Activated naive CD8-positive, alpha-beta T cell treated with anti-CD3 and anti-CD28 coated beads for 36 hours (primary cell): ENCODE results near the gene ADGRB2. TPM values are rescaled to one million over a fixed set of nuclear protein-coding genes. Genes with fewer than 3 reads are reported as not detected.

Experiments used
- DNase-seq: peaks from one replicate; pipeline ENCODE4 v3.0.0; 2021
- H3K27ac Mint-ChIP-seq: one replicate; pipeline ENCODE4 v1.8.0; 2022; ENCODE audit warnings: mild to moderate bottlenecking, moderate library complexity, mixed read lengths
- H3K27me3 Mint-ChIP-seq: one replicate; pipeline ENCODE4 v1.8.0; 2022; ENCODE audit warnings: mild to moderate bottlenecking, mixed read lengths
- H3K36me3 Mint-ChIP-seq: one replicate; pipeline ENCODE4 v1.8.0; 2021; ENCODE audit warnings: mild to moderate bottlenecking, mixed read lengths
- H3K4me1 Mint-ChIP-seq: one replicate; pipeline ENCODE4 v1.8.0; 2021; ENCODE audit warnings: mixed read lengths
- H3K4me3 Mint-ChIP-seq: one replicate; pipeline ENCODE4 v1.8.0; 2022; ENCODE audit warnings: mild to moderate bottlenecking, moderate library complexity, mixed read lengths
- H3K9me3 Mint-ChIP-seq: one replicate; pipeline ENCODE4 v1.8.0; 2022; ENCODE audit warnings: mixed read lengths
- total RNA-seq, 2 experiments: library from RNA; stranded (reverse); gene quantifications; one replicate each; pipeline ENCODE4 v1.2.3, GENCODE V29; 2021

ADGRB2 gene
- total RNA-seq, 2 experiments from 2014 or later: 0.08 to 0.18 TPM

DNA sequence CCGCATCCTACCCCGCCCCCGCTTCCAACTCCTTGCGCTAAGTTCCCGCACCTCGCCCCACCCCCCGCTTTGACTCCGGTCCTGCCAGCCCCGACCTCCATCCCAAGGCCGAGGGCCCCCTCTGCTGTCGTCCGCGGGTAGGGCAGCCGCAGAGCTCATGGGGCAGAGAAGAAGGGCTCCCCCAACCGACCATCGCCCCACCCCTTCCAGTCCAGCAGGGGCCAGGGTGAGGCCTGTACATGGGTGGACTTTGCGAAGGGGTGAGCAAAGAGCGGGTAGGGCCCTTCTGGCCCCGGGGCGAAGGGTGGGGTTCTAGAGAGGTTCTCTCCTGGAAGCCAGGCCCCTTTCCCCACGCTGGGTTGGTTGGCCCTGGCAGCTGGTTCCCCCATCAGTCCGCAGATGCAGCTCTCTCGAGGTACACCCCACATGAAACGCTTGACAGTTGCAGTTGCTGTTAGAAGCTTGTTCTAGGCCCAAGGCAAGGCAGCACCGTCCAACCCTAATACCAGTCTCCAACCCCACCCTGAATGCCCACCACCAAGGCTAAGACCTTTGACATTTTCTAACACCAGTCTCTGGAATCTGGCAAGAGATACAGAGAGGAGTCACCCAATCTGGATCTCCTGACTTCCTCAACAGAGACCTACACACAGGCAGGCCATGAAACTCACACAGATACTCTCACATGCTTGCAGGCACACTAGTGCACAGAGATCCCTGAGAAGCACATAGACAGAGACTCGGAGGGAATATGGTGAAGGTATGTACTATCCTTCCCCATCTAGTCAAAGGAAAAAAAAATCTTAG is 25.3 kb upstream of the ADGRB2 start:
- H3K27ac Mint-ChIP-seq: no peak overlapping the region
- H3K4me1 Mint-ChIP-seq: peaks cover 8% of the 10 kb centered on the region
- peak; percentile 96 for DNase-seq
- H3K36me3 Mint-ChIP-seq: no peaks in the 10 kb centered on the region
- H3K27me3 Mint-ChIP-seq: no peaks in the 10 kb centered on the region
- H3K4me3 Mint-ChIP-seq: peak overlapping the region; percentile 83
- no peaks in the 10 kb centered on the region for H3K9me3 Mint-ChIP-seq

DNA sequence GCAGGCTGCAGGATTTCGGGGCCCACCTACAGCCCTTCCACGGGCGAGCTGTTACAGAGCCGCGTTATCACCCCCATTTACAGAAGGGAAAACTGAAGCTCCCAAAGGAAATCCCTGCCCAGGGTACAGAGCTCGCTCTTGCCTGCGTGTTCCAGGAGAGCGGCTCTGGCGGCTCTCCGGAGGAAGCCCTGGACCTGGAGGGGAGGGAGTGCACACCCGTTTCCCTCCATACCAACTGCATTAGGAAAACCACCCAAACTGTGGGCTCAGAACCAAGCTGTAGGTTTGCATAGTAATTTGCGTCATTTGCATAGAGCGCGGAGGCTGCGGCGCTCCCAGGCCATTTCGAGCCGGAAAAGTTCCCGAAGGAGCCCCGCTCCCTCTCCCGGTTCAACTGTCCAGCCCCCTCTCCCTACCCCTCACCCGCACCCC is 24.7 kb upstream of the ADGRB2 start:
- no peaks in the 10 kb centered on the region for H3K27me3 Mint-ChIP-seq
- H3K4me3 Mint-ChIP-seq: peak overlapping the region; percentile 83
- H3K36me3 Mint-ChIP-seq: no peaks in the 10 kb centered on the region
- H3K4me1 Mint-ChIP-seq: peaks cover 8% of the 10 kb centered on the region
- H3K9me3 Mint-ChIP-seq: no peaks in the 10 kb centered on the region
- no peak overlapping the region for H3K27ac Mint-ChIP-seq
- no peak for DNase-seq

DNA sequence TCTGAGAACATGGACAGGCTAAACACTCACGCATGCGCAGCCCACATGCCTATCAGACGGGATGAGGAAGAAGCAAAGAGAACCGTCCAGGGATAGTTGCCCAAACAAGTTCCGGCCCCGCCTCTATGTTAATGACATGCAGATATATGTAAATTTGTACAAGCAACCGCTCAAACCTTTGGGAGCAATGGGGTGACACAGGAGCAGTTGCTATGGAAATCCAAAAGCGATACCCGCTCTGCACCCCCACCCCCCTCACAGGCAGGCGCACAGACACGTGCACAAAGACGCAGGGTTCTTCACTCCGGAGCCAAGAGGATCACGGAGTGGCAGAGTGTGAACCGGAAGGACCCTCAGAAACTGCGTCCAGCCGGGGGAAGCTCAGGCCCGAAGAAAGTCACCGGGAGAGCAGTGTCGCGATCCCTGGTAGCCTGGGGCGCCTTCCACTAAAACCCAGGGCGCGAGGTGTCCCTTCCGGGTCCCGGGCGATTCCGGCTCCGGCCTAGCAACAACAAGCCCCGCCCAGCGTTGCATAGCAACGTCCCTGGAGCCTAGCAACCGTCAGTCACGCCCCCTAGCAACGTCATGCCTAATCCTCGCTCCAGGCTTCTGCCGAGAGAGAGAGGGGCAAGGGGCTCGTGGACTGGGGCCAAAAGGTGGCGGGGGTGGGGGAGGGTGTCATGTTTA is 24.1 kb upstream of the ADGRB2 start:
- no peaks in the 10 kb centered on the region for H3K27me3 Mint-ChIP-seq
- peaks cover 8% of the 10 kb centered on the region for H3K4me1 Mint-ChIP-seq
- no peaks in the 10 kb centered on the region for H3K36me3 Mint-ChIP-seq
- H3K27ac Mint-ChIP-seq: peak overlapping the region; percentile 75
- peak overlapping the region; percentile 83 for H3K4me3 Mint-ChIP-seq
- peak; percentile 92 for DNase-seq
- no peaks in the 10 kb centered on the region for H3K9me3 Mint-ChIP-seq

DNA sequence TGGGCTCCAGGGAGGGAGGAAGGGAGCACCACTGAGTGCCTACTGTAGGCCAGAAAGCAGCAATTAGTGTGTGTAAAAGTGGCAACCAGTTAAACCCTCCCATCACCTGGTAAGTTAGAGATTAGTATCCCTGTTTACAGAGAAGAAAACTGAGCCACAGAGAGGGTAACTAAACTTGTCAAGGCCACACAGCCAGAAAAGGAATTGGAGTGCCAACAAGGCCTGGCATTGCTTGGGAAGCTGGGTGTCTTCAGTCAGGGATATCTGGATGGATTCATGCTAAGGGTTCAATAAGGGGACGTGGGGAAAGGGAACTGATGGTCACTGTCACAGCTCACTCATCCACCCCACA is 23.6 kb upstream of the ADGRB2 start:
- Mint-ChIP-seq H3K9me3 (no peaks in the 10 kb centered on the region), H3K36me3 (no peaks in the 10 kb centered on the region), H3K4me1 (peaks cover 8% of the 10 kb centered on the region), H3K27me3 (no peaks in the 10 kb centered on the region), H3K4me3 (peak overlapping the region; percentile 83), H3K27ac (peak overlapping the region; percentile 75)
- no peak for DNase-seq

DNA sequence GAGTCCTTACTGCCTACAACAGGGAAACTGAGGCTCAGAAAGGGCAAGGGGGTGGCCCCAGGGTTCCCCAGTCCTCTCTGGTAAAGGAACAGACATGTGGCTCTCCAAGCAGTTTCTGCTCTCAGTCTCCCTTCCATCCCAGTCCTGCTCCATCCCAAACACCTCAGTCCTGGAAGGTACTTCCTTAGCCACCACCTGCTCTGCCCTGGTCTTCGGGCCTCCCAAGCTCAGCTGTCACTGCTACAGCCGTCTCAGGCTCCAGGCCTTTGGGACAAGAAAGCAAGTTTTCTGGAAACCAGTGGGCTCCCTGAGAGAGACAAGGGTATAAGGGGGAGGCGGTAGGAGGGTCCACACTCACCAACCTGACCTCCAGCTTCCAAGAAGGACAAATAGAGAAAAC is 23.1 kb upstream of the ADGRB2 start:
- no peak overlapping the region for H3K4me3 Mint-ChIP-seq
- no peak for DNase-seq
- peaks cover 8% of the 10 kb centered on the region for H3K4me1 Mint-ChIP-seq
- no peaks in the 10 kb centered on the region for H3K36me3 Mint-ChIP-seq
- no peaks in the 10 kb centered on the region for H3K27me3 Mint-ChIP-seq
- no peak overlapping the region for H3K27ac Mint-ChIP-seq
- no peaks in the 10 kb centered on the region for H3K9me3 Mint-ChIP-seq

DNA sequence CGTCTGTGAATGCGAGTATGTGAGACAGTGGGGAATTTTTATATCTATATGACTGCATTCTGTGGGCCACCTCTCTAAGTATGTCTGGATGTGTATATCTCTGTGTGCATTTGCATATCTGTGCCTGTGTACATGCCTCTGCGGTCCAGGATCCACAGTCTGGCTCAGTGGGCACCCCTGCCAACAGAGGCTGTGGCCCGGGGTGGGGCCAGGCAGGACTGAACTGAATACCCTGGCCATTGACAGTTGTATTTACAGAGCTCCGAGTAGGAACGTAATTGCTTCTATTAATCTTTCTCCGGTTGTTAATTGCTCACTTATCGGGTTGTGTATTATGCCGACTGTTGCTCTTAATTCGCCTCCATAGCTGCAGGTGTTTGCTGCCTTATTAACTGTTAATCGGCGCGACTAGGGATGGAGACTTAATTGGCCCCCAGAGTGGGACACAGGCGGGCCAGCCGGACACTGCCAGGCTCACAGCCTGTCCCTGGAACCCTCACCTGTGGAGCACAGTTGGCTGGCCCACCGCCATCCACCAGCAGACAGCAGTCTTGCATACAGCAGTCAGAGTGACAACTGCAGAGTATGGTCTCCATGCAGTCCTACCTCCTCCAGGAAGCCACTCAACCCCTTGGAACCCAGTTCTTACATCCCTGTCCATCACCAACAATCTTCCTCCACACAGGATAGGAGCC is 22.4 kb upstream of the ADGRB2 start:
- Mint-ChIP-seq H3K27me3 (no peaks in the 10 kb centered on the region), H3K4me3 (no peak overlapping the region), H3K4me1 (peaks cover 8% of the 10 kb centered on the region), H3K9me3 (no peaks in the 10 kb centered on the region), H3K36me3 (no peaks in the 10 kb centered on the region), H3K27ac (no peak overlapping the region)
- DNase-seq: no peak

DNA sequence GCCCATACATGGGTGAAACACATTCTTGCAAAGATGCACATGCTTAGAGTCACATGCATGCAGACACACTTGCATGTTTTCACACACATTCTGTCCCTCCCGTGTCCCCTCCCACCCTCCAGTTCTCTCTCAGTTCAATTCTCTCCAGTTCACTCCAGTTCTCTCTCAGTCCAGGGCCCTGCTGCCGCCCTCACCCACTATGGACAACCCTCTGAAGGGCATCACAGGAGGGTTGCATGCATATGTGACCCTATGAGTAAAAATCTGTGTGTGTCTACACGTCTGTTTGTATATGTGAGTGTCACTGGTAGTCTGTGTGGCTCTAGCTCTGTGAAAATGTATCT is 21.8 kb upstream of the ADGRB2 start:
- no peak overlapping the region for H3K4me3 Mint-ChIP-seq
- H3K27ac Mint-ChIP-seq: no peak overlapping the region
- H3K4me1 Mint-ChIP-seq: peaks cover 8% of the 10 kb centered on the region
- no peak for DNase-seq
- H3K27me3 Mint-ChIP-seq: no peaks in the 10 kb centered on the region
- H3K9me3 Mint-ChIP-seq: no peaks in the 10 kb centered on the region
- no peaks in the 10 kb centered on the region for H3K36me3 Mint-ChIP-seq

DNA sequence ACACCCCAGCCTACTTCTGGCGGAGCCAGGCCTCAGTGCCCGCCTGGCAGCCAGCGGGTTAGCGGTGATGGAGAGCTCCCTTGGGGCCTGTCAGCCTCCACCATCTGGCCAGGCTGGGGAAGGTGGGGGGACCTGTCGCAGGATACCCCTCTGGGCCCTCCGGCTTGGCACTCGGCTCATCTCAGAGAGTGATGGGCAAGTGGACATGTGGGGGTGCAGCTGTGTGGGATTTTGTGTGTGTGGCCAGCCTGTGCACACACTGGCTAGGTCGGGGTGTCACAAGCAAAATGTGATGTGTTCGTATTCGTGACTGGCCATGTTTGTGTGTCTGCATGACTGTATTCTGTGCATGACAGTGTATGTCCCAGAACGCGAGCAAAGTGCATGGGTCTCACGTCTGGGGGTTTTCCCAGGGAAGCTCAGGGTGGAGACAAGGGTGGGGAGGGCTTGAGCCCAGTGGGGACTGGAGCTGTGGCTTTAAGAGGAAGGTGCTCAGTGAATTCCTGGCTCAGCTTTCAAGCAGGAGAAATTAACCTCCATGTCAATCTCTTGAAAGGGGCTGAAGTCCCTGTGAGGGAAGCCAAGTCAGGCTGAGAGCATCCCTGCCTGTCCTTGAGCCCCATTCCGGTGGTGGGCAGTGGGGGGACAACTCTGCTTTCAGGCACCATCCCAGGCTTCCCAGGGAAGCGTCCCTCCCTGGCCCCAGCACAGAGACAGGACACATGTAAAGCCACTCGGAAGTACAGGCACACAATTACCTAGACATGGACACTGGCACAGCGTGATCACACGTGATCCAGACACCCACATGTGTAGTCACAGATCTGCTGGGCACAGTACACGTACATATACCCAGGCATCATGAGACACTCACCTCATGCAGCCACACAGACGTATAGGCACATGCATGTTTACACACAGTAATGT is 21.1 kb upstream of the ADGRB2 start:
- no peaks in the 10 kb centered on the region for H3K36me3 Mint-ChIP-seq
- no peak overlapping the region for H3K4me3 Mint-ChIP-seq
- H3K9me3 Mint-ChIP-seq: no peaks in the 10 kb centered on the region
- no peak overlapping the region for H3K27ac Mint-ChIP-seq
- DNase-seq: no peak
- H3K27me3 Mint-ChIP-seq: no peaks in the 10 kb centered on the region
- peaks cover 8% of the 10 kb centered on the region for H3K4me1 Mint-ChIP-seq

DNA sequence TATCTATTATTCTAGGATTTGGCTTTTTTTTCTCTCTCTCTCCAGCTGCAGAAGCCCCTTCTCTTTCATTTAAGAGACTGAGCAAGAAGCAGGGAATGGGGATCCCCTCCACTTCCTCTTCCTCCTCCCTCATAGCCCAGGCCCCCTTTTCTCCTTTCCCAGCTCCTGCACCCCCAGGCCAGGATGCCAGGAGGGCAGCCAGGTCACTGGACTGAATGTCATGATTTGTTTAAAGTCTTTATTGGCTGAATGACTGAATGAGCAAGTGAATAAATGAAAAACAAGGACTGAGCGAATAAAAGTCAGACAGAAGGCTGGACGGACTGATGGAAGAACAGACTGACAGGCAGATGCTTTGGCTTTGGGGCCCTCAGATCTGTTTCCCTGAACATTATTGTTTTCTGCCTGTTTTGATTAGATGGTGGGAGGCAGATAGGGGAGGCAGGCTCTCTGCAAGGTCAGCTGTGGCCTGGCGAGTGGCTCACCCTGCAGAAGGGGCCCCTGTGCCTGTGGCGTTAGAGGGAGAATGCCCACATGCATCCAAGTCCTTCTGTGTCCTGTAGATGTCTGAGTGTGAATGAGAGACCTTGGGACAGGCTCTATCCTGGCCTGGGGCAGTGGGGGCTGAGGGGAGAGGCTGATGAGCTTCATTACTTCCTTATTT is 20.3 kb upstream of the ADGRB2 start:
- Mint-ChIP-seq H3K27me3 (peaks cover 4% of the 10 kb centered on the region), H3K4me1 (peaks cover 7% of the 10 kb centered on the region), H3K4me3 (no peak overlapping the region), H3K9me3 (no peaks in the 10 kb centered on the region), H3K27ac (no peak overlapping the region), H3K36me3 (no peaks in the 10 kb centered on the region)
- DNase-seq: no peak

DNA sequence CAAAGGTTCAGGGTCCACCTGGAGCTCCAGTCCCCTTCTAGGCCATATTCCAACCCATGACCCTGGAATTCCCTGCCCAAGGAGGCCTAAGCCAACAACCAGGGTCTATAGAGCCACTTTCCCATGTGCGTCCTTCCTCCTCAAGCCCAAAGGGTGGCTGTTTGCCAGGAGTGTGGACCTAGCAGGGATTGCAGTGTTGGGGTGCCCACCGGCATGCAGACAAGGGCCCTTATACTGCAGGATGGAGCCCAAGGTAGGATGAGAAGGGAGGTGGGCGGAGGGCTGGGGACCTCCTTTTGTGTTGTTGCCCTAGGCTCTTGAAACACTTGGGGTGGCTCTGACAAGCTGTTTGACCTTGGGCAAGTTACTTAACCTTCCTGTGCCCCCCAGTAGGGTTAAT is 19.7 kb upstream of the ADGRB2 start:
- H3K9me3 Mint-ChIP-seq: no peaks in the 10 kb centered on the region
- no peak overlapping the region for H3K4me3 Mint-ChIP-seq
- H3K27ac Mint-ChIP-seq: no peak overlapping the region
- peaks cover 7% of the 10 kb centered on the region for H3K4me1 Mint-ChIP-seq
- H3K27me3 Mint-ChIP-seq: peaks cover 7% of the 10 kb centered on the region
- no peak for DNase-seq
- H3K36me3 Mint-ChIP-seq: no peaks in the 10 kb centered on the region

DNA sequence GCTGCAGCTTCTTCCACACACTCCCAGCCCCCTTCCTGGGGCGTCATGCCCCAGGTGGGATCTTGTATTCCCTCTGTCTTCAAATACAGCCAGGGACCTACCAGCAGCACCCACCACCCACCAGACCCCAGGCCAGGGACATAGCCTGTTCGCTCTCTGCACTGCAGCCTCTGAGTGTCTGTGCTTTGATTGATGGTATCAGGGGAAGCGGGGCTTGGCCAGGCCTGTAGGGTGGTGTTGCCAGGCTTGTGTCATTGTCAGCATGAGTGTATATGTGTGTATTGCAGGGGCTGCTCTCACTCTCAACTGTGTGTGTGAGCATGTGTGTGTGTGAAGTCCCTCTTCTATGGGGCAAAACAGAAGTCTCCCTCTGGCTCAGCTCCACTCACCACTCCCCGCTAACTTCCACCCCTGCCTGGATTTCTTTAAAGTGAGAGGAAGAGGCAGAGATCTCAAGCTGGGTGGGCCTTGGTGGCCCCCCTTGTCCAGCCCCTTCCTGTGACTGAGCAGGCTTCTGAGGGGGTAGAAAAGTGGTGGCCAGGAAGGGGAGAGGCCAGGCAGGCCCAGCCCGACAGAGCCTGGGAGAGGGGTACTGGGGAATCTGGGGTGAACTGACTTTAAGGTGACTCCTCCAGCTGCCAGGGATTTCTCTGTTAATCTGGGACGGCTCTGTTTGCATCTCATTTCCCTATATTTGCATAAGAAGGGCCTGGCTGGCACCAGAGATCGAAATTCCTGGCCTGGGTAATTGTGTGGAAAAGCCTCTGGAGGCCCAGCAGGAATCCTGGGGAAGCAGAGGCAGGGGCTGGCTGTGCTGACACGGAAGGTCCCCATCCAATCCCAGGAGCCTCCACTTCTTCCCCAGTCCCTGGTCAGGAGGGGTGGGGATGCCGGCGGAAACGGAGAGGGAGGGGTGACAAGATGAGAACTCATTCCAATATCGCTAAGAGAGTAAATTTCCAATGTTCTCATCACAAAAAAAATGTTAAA is 18.6 kb upstream of the ADGRB2 start:
- Mint-ChIP-seq H3K27me3 (peaks cover 7% of the 10 kb centered on the region), H3K4me3 (no peak overlapping the region), H3K27ac (no peak overlapping the region), H3K36me3 (no peaks in the 10 kb centered on the region), H3K9me3 (no peaks in the 10 kb centered on the region), H3K4me1 (peaks cover 2% of the 10 kb centered on the region)
- DNase-seq: no peak

DNA sequence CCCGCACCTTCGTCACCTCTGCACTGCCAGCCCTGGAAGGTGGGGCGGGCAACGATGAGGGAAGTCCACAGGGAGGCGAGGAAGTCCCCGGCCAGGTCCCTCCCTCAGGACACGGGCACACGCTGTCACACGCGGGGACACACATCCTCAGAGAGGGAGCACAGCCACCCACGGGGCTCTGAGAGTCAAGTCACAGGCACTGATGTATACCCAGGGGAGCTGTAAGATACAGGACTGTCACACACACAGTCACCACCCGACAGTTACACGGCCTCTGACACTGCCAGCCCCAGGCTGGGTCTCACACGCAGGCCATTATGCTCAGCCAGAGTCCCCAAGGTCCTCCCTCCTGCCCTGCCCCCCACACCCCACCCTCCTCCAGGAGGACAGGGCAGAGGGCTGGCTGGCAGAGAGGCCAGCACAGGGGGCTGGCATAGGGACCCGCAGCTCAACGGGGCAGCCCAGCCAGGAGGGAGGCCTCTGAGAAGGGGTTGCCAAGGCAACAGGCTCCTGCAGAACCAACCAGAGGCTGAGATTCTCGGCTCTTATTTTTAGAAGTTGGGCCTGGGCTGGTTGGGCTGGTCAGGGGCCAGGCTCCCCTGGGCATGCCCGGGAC is 17.7 kb upstream of the ADGRB2 start:
- Mint-ChIP-seq H3K27me3 (peaks cover 13% of the 10 kb centered on the region), H3K36me3 (no peaks in the 10 kb centered on the region), H3K4me3 (no peak overlapping the region), H3K9me3 (no peaks in the 10 kb centered on the region), H3K4me1 (no peaks in the 10 kb centered on the region), H3K27ac (no peak overlapping the region)
- no peak for DNase-seq

DNA sequence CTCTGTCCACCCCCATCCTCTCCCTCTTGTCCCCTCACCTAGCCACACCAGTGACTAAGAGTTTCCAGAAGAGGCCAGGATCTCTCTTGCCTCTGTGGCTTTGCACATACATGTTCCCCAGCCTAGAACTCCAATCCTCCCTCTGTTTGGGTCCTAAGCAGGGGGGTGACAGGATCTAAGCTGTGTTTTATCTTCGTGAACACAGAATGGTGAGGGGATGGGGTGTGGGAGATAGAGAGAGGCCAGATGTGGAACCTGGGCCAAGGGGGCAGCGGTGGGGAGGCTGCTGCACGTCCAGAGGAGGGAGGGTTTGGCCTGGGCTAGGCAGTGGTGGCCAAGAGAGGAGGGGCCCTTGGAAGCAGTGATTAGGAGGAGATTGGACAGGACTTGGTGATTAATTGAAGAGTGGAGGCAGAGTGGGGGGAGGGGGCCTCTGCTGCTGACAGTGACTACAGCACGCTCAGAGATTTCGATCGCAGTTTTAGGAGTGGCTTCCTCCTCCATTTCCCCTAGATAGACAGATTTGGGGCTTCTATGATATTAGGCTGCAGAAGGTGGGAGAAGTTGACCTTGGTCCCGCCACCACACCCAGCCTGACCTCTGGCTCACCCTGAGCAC is 17.1 kb upstream of the ADGRB2 start:
- no peak overlapping the region for H3K27ac Mint-ChIP-seq
- no peak for DNase-seq
- no peaks in the 10 kb centered on the region for H3K9me3 Mint-ChIP-seq
- H3K36me3 Mint-ChIP-seq: no peaks in the 10 kb centered on the region
- no peak overlapping the region for H3K4me3 Mint-ChIP-seq
- H3K27me3 Mint-ChIP-seq: peaks cover 16% of the 10 kb centered on the region
- no peaks in the 10 kb centered on the region for H3K4me1 Mint-ChIP-seq
